ENCODE data around the gene STIMATE. TPM values are rescaled to one million over a fixed set of nuclear protein-coding genes. Genes with fewer than 3 reads are reported as not detected.

The STIMATE gene
- total RNA-seq, 2 donors from 2014 or later = 34.4 to 40.8 TPM

DNA sequence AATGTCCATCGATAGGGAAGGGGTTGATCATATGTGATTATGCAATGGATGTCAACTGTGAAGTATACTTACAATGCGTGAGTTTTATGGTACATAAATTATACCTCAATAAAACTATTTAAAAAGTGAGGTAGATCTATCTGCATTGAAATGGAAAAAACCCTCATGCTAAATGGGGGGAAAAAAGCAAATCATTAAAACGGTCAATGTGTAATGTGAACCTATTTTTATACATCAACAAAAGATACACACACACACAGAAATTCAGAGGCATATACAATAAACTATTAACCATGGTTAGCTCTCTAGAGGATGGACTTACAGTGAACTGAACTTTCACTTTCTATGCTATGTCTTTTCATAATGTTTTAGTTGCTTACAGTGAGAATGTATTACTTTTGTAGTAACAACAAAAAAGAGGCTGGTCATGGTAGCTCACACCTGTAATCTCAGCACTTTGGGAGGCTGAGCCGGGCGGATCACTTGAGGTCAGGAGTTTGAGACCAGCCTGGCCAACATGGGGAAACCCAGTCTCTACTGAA lies 23.1 kb downstream of the STIMATE start:
- no peak overlapping the region for H3K27ac Mint-ChIP-seq
- H3K4me1 Mint-ChIP-seq (ENCODE audit: low read depth) = peaks cover 52% of the 10 kb centered on the region
- peak in 1 of 2 donors; percentile 41 for ATAC-seq (replicated peaks in 1 of 2)

DNA sequence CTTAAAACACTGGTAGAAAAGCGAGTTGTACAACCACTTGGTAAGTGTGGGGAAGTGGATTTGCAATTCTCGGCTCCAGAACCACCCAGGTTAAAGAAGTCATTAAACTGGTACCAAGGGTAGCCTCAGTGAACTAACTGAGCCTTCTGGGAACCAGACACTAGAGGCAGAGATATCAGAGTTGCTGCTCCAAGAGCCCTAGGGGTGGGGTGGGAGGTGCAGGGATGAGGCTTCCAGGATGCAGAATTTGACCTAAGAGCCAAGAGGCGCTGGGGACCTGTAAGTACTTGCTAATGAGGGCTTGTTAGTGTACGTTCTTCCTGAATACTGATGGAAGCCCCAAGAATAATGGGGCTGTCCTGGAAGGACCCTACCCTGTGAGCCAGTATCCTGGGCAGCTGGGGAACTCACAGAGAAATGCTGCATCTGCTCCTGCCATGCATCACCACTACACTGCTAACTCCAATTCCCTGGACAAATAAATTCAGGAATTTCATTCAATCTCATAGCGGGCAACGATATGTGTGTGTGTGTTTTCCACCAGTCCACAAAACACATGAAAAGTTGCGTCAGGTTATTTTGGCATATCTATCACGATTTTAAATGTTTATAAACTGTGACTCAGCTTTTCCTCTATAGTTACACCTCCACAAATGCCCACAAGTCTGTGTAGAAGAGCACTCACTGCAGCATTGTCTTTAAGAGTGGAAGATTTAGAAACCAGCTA lies 23.8 kb downstream of the STIMATE start:
- no peak for DNase-seq
- Mint-ChIP-seq H3K27me3 (ENCODE audit: low read depth) (no peaks in the 10 kb centered on the region), H3K9me3 (no peaks in the 10 kb centered on the region), H3K36me3 (ENCODE audit: insufficient read depth in 2 of 2) (no peaks in the 10 kb centered on the region), H3K4me3 (peak overlapping the region in 1 of 2 donors; percentile 1), H3K27ac (peak overlapping the region; percentile 16), H3K4me1 (ENCODE audit: low read depth) (peaks cover 47% of the 10 kb centered on the region)
- ATAC-seq (replicated peaks in 1 of 2) = peak; percentile 51 to 53

More for the DNA sequence above, 23.1 kb downstream of the STIMATE start:
- H3K9me3 Mint-ChIP-seq = no peaks in the 10 kb centered on the region
- no peaks in the 10 kb centered on the region for H3K27me3 Mint-ChIP-seq (ENCODE audit: low read depth)
- no peak for DNase-seq
- peaks cover 0 to 6% of the 10 kb centered on the region in 2 donors for H3K36me3 Mint-ChIP-seq (ENCODE audit: insufficient read depth in 2 of 2)
- peak overlapping the region; percentile 40 to 56 for H3K4me3 Mint-ChIP-seq

GRCh38 chr3:52872245-52872644 lies 25.1 kb downstream of the STIMATE start:
- ATAC-seq (replicated peaks in 1 of 2) (no peak), DNase-seq (no peak)
- Mint-ChIP-seq H3K27ac (peak overlapping the region; percentile 5), H3K27me3 (ENCODE audit: low read depth) (no peaks in the 10 kb centered on the region), H3K4me1 (ENCODE audit: low read depth) (peaks cover 47% of the 10 kb centered on the region), H3K36me3 (ENCODE audit: insufficient read depth in 2 of 2) (no peaks in the 10 kb centered on the region), H3K4me3 (no peak overlapping the region), H3K9me3 (no peaks in the 10 kb centered on the region)

DNA sequence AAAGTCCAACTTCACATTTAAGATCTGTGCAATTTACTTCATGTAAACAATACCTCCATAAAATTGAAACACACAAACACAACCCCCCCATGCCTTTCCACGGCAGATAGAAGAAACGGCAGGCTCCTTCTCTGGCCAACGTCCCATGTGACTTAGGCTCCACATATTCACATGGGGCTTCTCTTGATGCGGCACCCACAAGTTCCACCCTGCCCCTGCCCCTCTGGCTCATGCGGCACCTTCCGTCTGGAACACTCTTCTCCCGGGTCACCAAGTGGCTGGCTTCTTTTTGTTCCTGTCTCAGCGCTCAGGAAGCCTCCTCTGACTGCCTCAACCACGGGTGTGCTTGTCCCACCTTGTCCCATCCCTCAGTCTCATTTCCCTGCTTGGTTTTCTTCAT lies 25.6 kb downstream of the STIMATE start:
- H3K27ac Mint-ChIP-seq = peak overlapping the region; percentile 5
- DNase-seq = no peak
- H3K9me3 Mint-ChIP-seq = no peaks in the 10 kb centered on the region

GRCh38 chr3:52870471-52870870 lies 26.9 kb downstream of the STIMATE start:
- no peak for DNase-seq
- Mint-ChIP-seq H3K4me1 (ENCODE audit: low read depth) (peaks cover 36% of the 10 kb centered on the region), H3K36me3 (ENCODE audit: insufficient read depth in 2 of 2) (peaks cover 3 to 9% of the 10 kb centered on the region in 2 donors), H3K27me3 (ENCODE audit: low read depth) (no peaks in the 10 kb centered on the region), H3K4me3 (no peak overlapping the region), H3K9me3 (peaks cover 3 to 4% of the 10 kb centered on the region in 2 donors), H3K27ac (no peak overlapping the region)
- no peak for ATAC-seq (replicated peaks in 1 of 2)

More for the DNA sequence above, 25.6 kb downstream of the STIMATE start:
- Mint-ChIP-seq H3K36me3 (ENCODE audit: insufficient read depth in 2 of 2) (no peaks in the 10 kb centered on the region), H3K4me1 (ENCODE audit: low read depth) (peaks cover 47% of the 10 kb centered on the region), H3K4me3 (no peak overlapping the region), H3K27me3 (ENCODE audit: low read depth) (no peaks in the 10 kb centered on the region)
- no peak for ATAC-seq (replicated peaks in 1 of 2)

GRCh38 chr3:52866427-52866826 lies 30.9 kb downstream of the STIMATE start:
- peaks cover 7% of the 10 kb centered on the region for H3K4me1 Mint-ChIP-seq (ENCODE audit: low read depth)
- peaks cover 7 to 17% of the 10 kb centered on the region in 2 donors for H3K36me3 Mint-ChIP-seq (ENCODE audit: insufficient read depth in 2 of 2)
- H3K27me3 Mint-ChIP-seq (ENCODE audit: low read depth) = no peaks in the 10 kb centered on the region
- ATAC-seq (replicated peaks in 1 of 2) (no peak), DNase-seq (no peak)
- peaks cover 3 to 9% of the 10 kb centered on the region in 2 donors for H3K9me3 Mint-ChIP-seq
- H3K4me3 Mint-ChIP-seq = no peak overlapping the region
- H3K27ac Mint-ChIP-seq = no peak overlapping the region

DNA sequence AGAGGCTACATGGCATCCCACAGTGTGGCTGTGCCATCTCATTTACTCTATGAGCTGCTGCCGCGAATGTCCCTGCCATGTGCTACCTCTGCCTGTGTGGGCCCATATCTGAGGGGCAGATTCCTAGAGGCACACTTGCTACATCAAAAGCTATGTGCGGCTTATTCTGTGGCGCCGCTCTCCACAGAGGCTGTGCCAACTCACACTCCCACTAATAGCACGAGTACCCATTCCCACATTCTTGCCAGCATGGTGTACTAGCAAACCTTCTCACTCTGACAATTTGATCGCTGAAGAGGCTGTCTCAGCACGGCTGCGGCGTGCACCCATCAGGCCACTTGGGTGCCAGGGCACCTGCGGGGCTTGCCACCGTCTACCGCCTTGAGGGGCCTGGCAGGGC lies 31.4 kb downstream of the STIMATE start:
- H3K4me3 Mint-ChIP-seq = no peak overlapping the region
- no peak for ATAC-seq (replicated peaks in 1 of 2)
- no peak overlapping the region for H3K27ac Mint-ChIP-seq
- peaks cover 3% of the 10 kb centered on the region for H3K4me1 Mint-ChIP-seq (ENCODE audit: low read depth)
- peaks cover 3 to 9% of the 10 kb centered on the region in 2 donors for H3K9me3 Mint-ChIP-seq
- H3K27me3 Mint-ChIP-seq (ENCODE audit: low read depth) = no peaks in the 10 kb centered on the region
- no peak for DNase-seq
- H3K36me3 Mint-ChIP-seq (ENCODE audit: insufficient read depth in 2 of 2) = peaks cover 7 to 17% of the 10 kb centered on the region in 2 donors

DNA sequence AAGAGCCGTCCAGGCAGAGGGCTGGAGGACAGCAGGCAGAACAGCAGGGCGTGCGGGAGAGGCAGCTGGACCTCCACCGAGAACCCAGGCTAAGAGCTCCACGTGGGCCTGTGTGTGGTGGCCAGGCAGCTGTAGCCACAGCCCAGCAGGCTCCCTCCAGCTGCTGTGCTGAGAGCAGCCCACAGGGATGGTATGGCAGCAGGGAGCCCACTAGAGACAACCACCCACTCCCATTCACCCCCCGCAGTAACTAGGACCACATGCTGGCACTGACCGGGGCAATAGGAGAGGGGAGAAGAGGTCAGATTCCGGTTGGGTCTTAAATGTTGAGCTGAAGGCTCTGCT lies 37.0 kb downstream of the STIMATE start:
- no peaks in the 10 kb centered on the region for H3K27me3 Mint-ChIP-seq (ENCODE audit: low read depth)
- peaks cover 3 to 11% of the 10 kb centered on the region in 2 donors for H3K36me3 Mint-ChIP-seq (ENCODE audit: insufficient read depth in 2 of 2)
- H3K9me3 Mint-ChIP-seq = peaks cover 0 to 5% of the 10 kb centered on the region in 2 donors
- DNase-seq (no peak), ATAC-seq (replicated peaks in 1 of 2) (no peak)
- no peak overlapping the region for H3K4me3 Mint-ChIP-seq
- H3K27ac Mint-ChIP-seq = no peak overlapping the region
- no peaks in the 10 kb centered on the region for H3K4me1 Mint-ChIP-seq (ENCODE audit: low read depth)

GRCh38 chr3:52859686-52860423 lies 37.5 kb downstream of the STIMATE start:
- no peak for DNase-seq
- Mint-ChIP-seq H3K36me3 (ENCODE audit: insufficient read depth in 2 of 2) (peaks cover 3 to 11% of the 10 kb centered on the region in 2 donors), H3K4me3 (no peak overlapping the region), H3K9me3 (peaks cover 0 to 2% of the 10 kb centered on the region in 2 donors), H3K4me1 (ENCODE audit: low read depth) (no peaks in the 10 kb centered on the region), H3K27ac (no peak overlapping the region), H3K27me3 (ENCODE audit: low read depth) (no peaks in the 10 kb centered on the region)
- no peak for ATAC-seq (replicated peaks in 1 of 2)

- H3K27ac Mint-ChIP-seq = no peak overlapping the region
- peaks cover 0 to 2% of the 10 kb centered on the region in 2 donors for H3K9me3 Mint-ChIP-seq
- DNase-seq = no peak
- peaks cover 1 to 8% of the 10 kb centered on the region in 2 donors for H3K36me3 Mint-ChIP-seq (ENCODE audit: insufficient read depth in 2 of 2)
- no peak for ATAC-seq (replicated peaks in 1 of 2)
- no peak overlapping the region for H3K4me3 Mint-ChIP-seq
- H3K4me1 Mint-ChIP-seq (ENCODE audit: low read depth) = no peaks in the 10 kb centered on the region
- H3K27me3 Mint-ChIP-seq (ENCODE audit: low read depth) = no peaks in the 10 kb centered on the region
Observed at GRCh38 chr3:52857864-52858263, 39.5 kb downstream of the STIMATE start.

GRCh38 chr3:52857133-52857532 lies 40.2 kb downstream of the STIMATE start:
- Mint-ChIP-seq H3K9me3 (no peaks in the 10 kb centered on the region), H3K27me3 (ENCODE audit: low read depth) (no peaks in the 10 kb centered on the region), H3K27ac (no peak overlapping the region)

GRCh38 chr3:52856666-52857065 lies 40.7 kb downstream of the STIMATE start:
- no peak overlapping the region for H3K27ac Mint-ChIP-seq
- DNase-seq = no peak

More at GRCh38 chr3:52857133-52857532, 40.2 kb downstream of the STIMATE start:
- Mint-ChIP-seq H3K4me3 (no peak overlapping the region), H3K4me1 (ENCODE audit: low read depth) (no peaks in the 10 kb centered on the region), H3K36me3 (ENCODE audit: insufficient read depth in 2 of 2) (peaks cover 0 to 3% of the 10 kb centered on the region in 2 donors)
- ATAC-seq (replicated peaks in 1 of 2) (no peak), DNase-seq (no peak)

DNA sequence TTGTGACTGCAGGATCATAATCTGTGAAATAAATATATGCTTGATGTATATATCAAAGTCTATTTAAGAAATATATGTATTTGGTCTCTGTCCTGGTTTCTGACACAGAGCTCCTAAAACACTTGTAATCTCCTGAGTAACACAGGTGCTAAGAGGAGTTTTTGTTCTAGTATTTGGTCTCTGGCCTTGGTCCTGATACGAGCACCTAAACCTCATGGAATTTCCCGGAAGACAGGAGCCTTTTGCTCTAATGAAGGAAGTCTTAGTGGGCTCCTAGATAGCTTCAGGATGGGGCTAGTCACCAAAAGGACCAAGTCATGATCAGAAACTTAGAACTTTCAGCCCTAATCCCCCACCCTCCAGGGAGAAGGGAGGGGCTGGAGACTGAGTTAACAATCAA lies 43.3 kb downstream of the STIMATE start:
- Mint-ChIP-seq H3K4me3 (no peak overlapping the region), H3K9me3 (no peaks in the 10 kb centered on the region), H3K27me3 (ENCODE audit: low read depth) (no peaks in the 10 kb centered on the region), H3K4me1 (ENCODE audit: low read depth) (no peaks in the 10 kb centered on the region), H3K27ac (no peak overlapping the region), H3K36me3 (ENCODE audit: insufficient read depth in 2 of 2) (no peaks in the 10 kb centered on the region)
- ATAC-seq (replicated peaks in 1 of 2) = no peak
- DNase-seq = no peak

More at GRCh38 chr3:52856666-52857065, 40.7 kb downstream of the STIMATE start:
- no peaks in the 10 kb centered on the region for H3K4me1 Mint-ChIP-seq (ENCODE audit: low read depth)
- no peaks in the 10 kb centered on the region for H3K9me3 Mint-ChIP-seq
- H3K4me3 Mint-ChIP-seq = no peak overlapping the region
- peaks cover 0 to 3% of the 10 kb centered on the region in 2 donors for H3K36me3 Mint-ChIP-seq (ENCODE audit: insufficient read depth in 2 of 2)
- no peak for ATAC-seq (replicated peaks in 1 of 2)
- no peaks in the 10 kb centered on the region for H3K27me3 Mint-ChIP-seq (ENCODE audit: low read depth)
